HCT116 (cell line): Measurements from ENCODE around the gene LSM6. TPM values are rescaled to one million over a fixed set of nuclear protein-coding genes. Genes with fewer than 3 reads are reported as not detected.

Experiments
- ATAC-seq: fragments of 200-7000 bp; cut with Tn5 transposase; 2 replicates; pipeline ENCODE4 v1.9.1; 2020; ENCODE audit warnings: mild to moderate bottlenecking, moderate library complexity
- Bru-seq: library from RNA; stranded (reverse); fragments of 400-500 nt; gene quantifications from one replicate; lab custom pipeline; 2021; lab: Mats Ljungman, UMichigan
- BruChase-seq, 2 experiments: library from RNA; stranded (reverse); fragments of 400-500 nt; gene quantifications; one replicate each; lab custom pipeline; 2021; lab: Mats Ljungman, UMichigan
- BruUV-seq: library from RNA; stranded (reverse); fragments of 400-500 nt; replicated peaks from 2 replicates; lab custom pipeline; 2021; lab: Mats Ljungman, UMichigan
- CTCF ChIA-PET: fragments of 300-600 bp; sonication (Branson Sonifier 250); formaldehyde crosslinking; loops from one replicate; lab custom pipeline; 2021; ENCODE audit warnings: antibody characterized with exemption; lab: Charles Lee
- POLR2A ChIA-PET: fragments of 300-600, 350-600 bp; sonication (Branson Sonifier 250); formaldehyde crosslinking; loops from one replicate; lab custom pipeline; 2021; ENCODE audit warnings: antibody characterized with exemption; lab: Charles Lee
- RAD21 ChIA-PET, 2 experiments: fragments of 300-600 bp; sonication (Branson Sonifier 250); formaldehyde crosslinking; loops; one replicate each; lab custom pipeline; 2023; ENCODE audit warnings: low total read pairs in 2 of 2; ENCODE audit not compliant: uncharacterized antibody in 2 of 2, unreplicated experiment in 2 of 2, low non-redundant PET in 1 of 2; lab: Charles Lee
- DNase-seq: peaks from one replicate; pipeline ENCODE4 v3.0.0-alpha.2; 2010; ENCODE audit warnings: low read depth, low spot score
- H2AFZ ChIP-seq: fragments of 200-600 bp; shearing (Covaris generic), sonication (generic); 2 replicates; pipeline ENCODE4 v1.6.1; 2017; ENCODE audit warnings: low read depth, mixed run types, mixed read lengths, antibody characterized with exemption, low read length; ENCODE audit not compliant: poor library complexity, severe bottlenecking
- H3K27ac ChIP-seq: 2 replicates; pipeline ENCODE4 v1.5.1; 2012; ENCODE audit warnings: low read depth, low read length
- H3K27me3 ChIP-seq: fragments of 200-600 bp; sonication (generic); 2 replicates; pipeline ENCODE4 v1.6.1; 2016; ENCODE audit warnings: mixed run types, low read length, mixed read lengths; ENCODE audit not compliant: insufficient read depth
- H3K36me3 ChIP-seq, 2 experiments: fragments of 200-500 bp in 1 of 2; fragments of 200-600 bp in 1 of 2; sonication (Bioruptor generic) in 1 of 2; sonication (generic) in 1 of 2; 2 replicates each; pipeline versions ENCODE4 v1.5.1 to v1.6.1; 2014 to 2016; ENCODE audit warnings: low read length in 2 of 2, inconsistent platforms in 1 of 2, mixed read lengths in 1 of 2, mixed run types in 1 of 2; ENCODE audit not compliant: insufficient read depth in 2 of 2, control insufficient read depth in 1 of 2
- H3K4me1 ChIP-seq, 2 experiments: fragments of 200-600 bp in 1 of 2; sonication (generic) in 1 of 2; 2 replicates each; pipeline versions ENCODE4 v1.5.1 to v1.6.1; 2012 to 2017; ENCODE audit warnings: low read length in 2 of 2, inconsistent platforms in 1 of 2, mild to moderate bottlenecking in 1 of 2, mixed read lengths in 1 of 2, mixed run types in 1 of 2, moderate library complexity in 1 of 2; ENCODE audit not compliant: insufficient read depth in 2 of 2, control insufficient read depth in 1 of 2
- H3K4me2 ChIP-seq: fragments of 200-600 bp; sonication (generic); 2 replicates; pipeline ENCODE4 v1.6.1; 2017; ENCODE audit warnings: mixed run types, low read length, mixed read lengths
- H3K4me3 ChIP-seq, 2 experiments: fragments of 200-600 bp in 1 of 2; sonication (generic) in 1 of 2; replicated peaks in 1 of 2; 2 replicates each; pipeline ENCODE4 v1.5.1; 2011 to 2016; ENCODE audit warnings: low read length in 2 of 2, control low read depth in 1 of 2, low read depth in 1 of 2, mild to moderate bottlenecking in 1 of 2, mixed read lengths in 1 of 2, mixed run types in 1 of 2
- H3K79me2 ChIP-seq: fragments of 200-600 bp; sonication (generic); 2 replicates; pipeline ENCODE4 v1.6.1; 2017; ENCODE audit warnings: mild to moderate bottlenecking, mixed run types, low read length, moderate library complexity, mixed read lengths; ENCODE audit not compliant: insufficient read depth
- H3K9ac ChIP-seq: fragments of 200-600 bp; sonication (generic); 2 replicates; pipeline ENCODE4 v1.6.1; 2016; ENCODE audit warnings: low read length, mixed read lengths
- H3K9me2 ChIP-seq: fragments of 200-600 bp; sonication (generic), shearing (Covaris generic); 2 replicates; pipeline ENCODE4 v1.6.1; 2017; ENCODE audit warnings: mixed run types, mild to moderate bottlenecking, moderate library complexity; ENCODE audit not compliant: insufficient read depth
- H3K9me3 ChIP-seq, 2 experiments: fragments of 200-500 bp in 1 of 2; fragments of 200-600 bp in 1 of 2; sonication (Bioruptor generic) in 1 of 2; sonication (generic) in 1 of 2; 2 replicates each; pipeline ENCODE4 v1.6.1; 2014 to 2017; ENCODE audit warnings: low read length in 2 of 2, mixed read lengths in 2 of 2, inconsistent platforms in 1 of 2, low read depth in 1 of 2, mild to moderate bottlenecking in 1 of 2, mixed run types in 1 of 2, moderate library complexity in 1 of 2; ENCODE audit not compliant: control insufficient read depth in 1 of 2, insufficient read depth in 1 of 2
- H4K20me1 ChIP-seq: fragments of 200-600 bp; sonication (generic), shearing (Covaris generic); 2 replicates; pipeline ENCODE4 v1.6.1; 2017; ENCODE audit warnings: mixed run types, mild to moderate bottlenecking, moderate library complexity; ENCODE audit not compliant: insufficient read depth
- CBX3 ChIP-seq: IDR thresholded peaks from 2 replicates; pipeline ENCODE4 v1.6.1; 2012; ENCODE audit warnings: low read depth
- EGR1 ChIP-seq: IDR thresholded peaks from 2 replicates; pipeline ENCODE4 v1.6.1; 2012; ENCODE audit warnings: low read depth
- ELF1 ChIP-seq: IDR thresholded peaks from 2 replicates; pipeline ENCODE4 v1.6.1; 2012; ENCODE audit warnings: low read depth, borderline replicate concordance
- EZH2phosphoT487 ChIP-seq: fragments of 200-600 bp; IDR thresholded peaks from 2 replicates; pipeline ENCODE4 v1.6.1; 2018; ENCODE audit warnings: antibody characterized with exemption, borderline replicate concordance
- FOSL1 ChIP-seq: IDR thresholded peaks from 2 replicates; pipeline ENCODE4 v1.6.1; 2012; ENCODE audit warnings: low read depth
- JUND ChIP-seq: IDR thresholded peaks from 2 replicates; pipeline ENCODE4 v1.6.1; 2012
- POLR2A ChIP-seq: IDR thresholded peaks from 2 replicates; pipeline ENCODE4 v1.7.0; 2011; ENCODE audit warnings: borderline replicate concordance; ENCODE audit not compliant: insufficient read depth, insufficient read length; ENCODE audit errors: extremely low read depth
- SIN3A ChIP-seq: IDR thresholded peaks from 2 replicates; pipeline ENCODE4 v1.6.1; 2012; ENCODE audit warnings: low read depth
- SRF ChIP-seq: IDR thresholded peaks from 2 replicates; pipeline ENCODE4 v1.6.1; 2012; ENCODE audit warnings: low read depth
- TCF7L2 ChIP-seq: IDR thresholded peaks from 2 replicates; pipeline ENCODE4 v1.7.0; 2011; ENCODE audit warnings: borderline replicate concordance, inconsistent platforms; ENCODE audit not compliant: insufficient read depth, insufficient read length; ENCODE audit errors: extremely low read depth
- YY1 ChIP-seq: IDR thresholded peaks from 2 replicates; pipeline ENCODE4 v1.6.1; 2011; ENCODE audit warnings: low read length, low read depth, moderate library complexity, mild to moderate bottlenecking; ENCODE audit not compliant: insufficient replicate concordance; ENCODE audit errors: extremely low read depth
- ZFX ChIP-seq: fragments of 450-650 bp; IDR thresholded peaks from 2 replicates; pipeline ENCODE4 v1.6.1; 2017
- intact Hi-C: fragments of 100-400 bp; cut with micrococcal nuclease; formaldehyde crosslinking; loops from 2 replicates; pipeline ENCODE4 v1.10.0; 2022
- long read RNA-seq: library from polyadenylated mRNA; unstranded; transcript quantifications from one replicate; pipeline ENCODE4 v2.0.0, GENCODE V29; 2021; ENCODE audit not compliant: unreplicated experiment
- polyA plus RNA-seq: library from polyadenylated mRNA; unstranded; fragments of >200 nt; gene quantifications from 2 replicates; pipeline ENCODE4 v1.2.1, GENCODE V29; 2012; ENCODE audit warnings: missing spikeins
- total RNA-seq: library from RNA; stranded (reverse); gene quantifications from one replicate; pipeline ENCODE4 v1.2.1, GENCODE V29; 2021; ENCODE audit not compliant: unreplicated experiment
- TF ChIP-seq, protein P1 (sequence below): IDR thresholded peaks from 2 replicates; pipeline ENCODE4 v1.6.1; 2012
- TF ChIP-seq, protein P2 (sequence below): IDR thresholded peaks from 2 replicates; pipeline ENCODE4 v1.6.1; 2012; ENCODE audit warnings: low read depth
- TF ChIP-seq, protein P3 (sequence below), 3 experiments: fragments of 200-600 bp in 1 of 3; sonication (generic) in 1 of 3; IDR thresholded peaks in 2 of 3; conservative IDR thresholded peaks in 1 of 3; 2 replicates each; pipeline ENCODE4 v1.5.1; 2012 to 2017; ENCODE audit warnings: low read depth in 2 of 3, low read length in 2 of 3, antibody characterized with exemption in 1 of 3, borderline replicate concordance in 1 of 3, control low read depth in 1 of 3, mild to moderate bottlenecking in 1 of 3, mixed read lengths in 1 of 3, mixed run types in 1 of 3, moderate library complexity in 1 of 3; ENCODE audit not compliant: insufficient read depth in 1 of 3
- TF ChIP-seq, protein P4 (sequence below): IDR thresholded peaks from 2 replicates; pipeline ENCODE4 v1.6.1; 2011; ENCODE audit warnings: mild to moderate bottlenecking, low read length, moderate library complexity; ENCODE audit not compliant: insufficient replicate concordance; ENCODE audit errors: extremely low read depth

LSM6 gene
- total RNA-seq (57.4 TPM), Bru-seq, nascent RNA (percentile 93 among the genes with signal in this experiment), BruChase-seq, experiment 1, labeled RNA remaining after a 6-hour chase (percentile 81 among the genes with signal in this experiment), BruChase-seq, experiment 2, labeled RNA remaining after a 2-hour chase (percentile 79 among the genes with signal in this experiment)
- 28.3 and 43.5 TPM in 2 replicates for polyA plus RNA-seq
- long read RNA-seq, transcript LSM6-201 (4 exons, 2,259 nt), result major isoform, 27 of 59 reads
- long read RNA-seq, partial matches to known transcripts, result 28 of 59 reads
- long read RNA-seq, other reads (novel, unspliced or antisense), result 2 of 59 reads

DNA sequence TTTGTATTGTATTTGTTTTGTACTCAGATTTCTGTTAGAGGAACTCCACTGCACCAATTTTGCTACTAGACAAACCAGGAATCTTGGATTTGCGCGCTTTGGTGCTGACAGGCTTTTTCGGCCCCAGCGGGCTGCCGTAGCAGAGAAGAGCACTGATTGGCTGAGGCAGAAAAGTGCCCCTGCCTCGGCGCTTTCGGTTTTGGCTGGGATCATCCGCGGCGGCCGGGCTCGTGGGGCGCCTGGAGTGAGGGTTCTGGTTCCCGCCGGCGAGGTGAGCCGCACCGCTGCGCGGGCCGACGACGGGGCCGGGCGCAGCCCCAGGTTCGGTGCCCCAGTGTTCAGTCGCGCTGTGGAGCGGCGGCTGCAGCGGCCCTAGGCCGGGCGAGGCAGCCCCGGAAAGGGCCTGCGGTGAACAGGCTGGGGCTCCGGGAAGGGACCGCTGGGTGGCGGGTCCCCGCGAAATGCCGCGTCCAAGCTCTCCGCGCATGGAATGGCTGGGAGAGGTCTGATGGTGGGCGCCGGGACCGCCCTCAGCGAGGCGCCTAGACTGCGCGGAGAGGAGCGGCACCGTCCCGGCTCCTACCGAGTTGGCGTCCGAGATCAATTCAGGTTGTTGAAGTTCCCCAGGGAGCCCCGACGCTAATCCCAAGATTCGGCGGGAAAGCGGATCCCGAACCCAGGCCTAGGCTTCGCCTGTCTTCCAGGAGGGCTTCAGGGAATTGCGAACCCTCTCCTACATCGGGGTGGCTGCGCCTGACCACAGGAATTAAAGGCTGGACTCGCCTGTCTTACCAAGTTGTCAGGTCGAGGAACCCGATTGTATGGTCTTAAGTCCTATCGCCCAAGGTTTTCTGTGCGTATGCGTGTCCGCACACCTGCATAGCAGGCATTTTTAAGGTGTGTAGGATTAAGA, at the start of gene LSM6:
TSS of gene LSM6 (plus strand) at position 178 of the 913 bp plus-strand sequence. CDS start 7,204 bp downstream, outside the sequence.
- peaks cover 53% of the 10 kb centered on the region for H3K79me2 ChIP-seq
- H3K4me3 ChIP-seq, result peak within 1 kb of the TSS; percentile 86 to 89
- intact Hi-C loops, result loop anchor here (1.0 kb wide), 1 partner anchor 16 kb away; no protein-coding TSS in a partner anchor
- H3K27me3 ChIP-seq, result no peaks in the 10 kb centered on the region
- no peaks in the 10 kb centered on the region for H3K9me2 ChIP-seq
- 0 out of 2 replicates have a peak, but pooled peaks cover 5% of the 10 kb centered on the region for H4K20me1 ChIP-seq
- H3K27ac ChIP-seq, result peak within 1 kb of the TSS; percentile 79
- peaks cover 3 to 17% of the 10 kb centered on the region in 2 experiments; a peak in 3 of 4 replicates for H3K4me1 ChIP-seq
- no peaks in the 10 kb centered on the region for H3K36me3 ChIP-seq
- ATAC-seq (peak; percentile 92), DNase-seq (peak; percentile 67)
- H3K4me2 ChIP-seq, result peak within 1 kb of the TSS; percentile 87
- BruUV-seq, result no TSS peak
- H3K9ac ChIP-seq, result peak within 1 kb of the TSS; percentile 90
- ChIA-PET POLR2A (no interaction called here), RAD21 (no interaction called here), CTCF (no interaction called here)
- H2AFZ ChIP-seq, result peak within 1 kb of the TSS; percentile 99
- H3K9me3 ChIP-seq, result no peaks in the 10 kb centered on the region
- TF ChIP-seq ZFX (peak; percentile 95), CBX3 (peak; percentile 90), POLR2A (no peak), YY1 (peak; percentile 68), SRF (peak; percentile 11; the same call in 1 of the 2 replicates), SIN3A (peak; percentile 67), ELF1 (no peak; the same call in 1 of the 2 replicates), JUND (no peak), EGR1 (no peak), TCF7L2 (no peak), FOSL1 (no peak), EZH2phosphoT487 (no peak)
- TF ChIP-seq, protein P1, sequence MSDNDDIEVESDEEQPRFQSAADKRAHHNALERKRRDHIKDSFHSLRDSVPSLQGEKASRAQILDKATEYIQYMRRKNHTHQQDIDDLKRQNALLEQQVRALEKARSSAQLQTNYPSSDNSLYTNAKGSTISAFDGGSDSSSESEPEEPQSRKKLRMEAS, result peak; percentile 71
- TF ChIP-seq, protein P2, sequence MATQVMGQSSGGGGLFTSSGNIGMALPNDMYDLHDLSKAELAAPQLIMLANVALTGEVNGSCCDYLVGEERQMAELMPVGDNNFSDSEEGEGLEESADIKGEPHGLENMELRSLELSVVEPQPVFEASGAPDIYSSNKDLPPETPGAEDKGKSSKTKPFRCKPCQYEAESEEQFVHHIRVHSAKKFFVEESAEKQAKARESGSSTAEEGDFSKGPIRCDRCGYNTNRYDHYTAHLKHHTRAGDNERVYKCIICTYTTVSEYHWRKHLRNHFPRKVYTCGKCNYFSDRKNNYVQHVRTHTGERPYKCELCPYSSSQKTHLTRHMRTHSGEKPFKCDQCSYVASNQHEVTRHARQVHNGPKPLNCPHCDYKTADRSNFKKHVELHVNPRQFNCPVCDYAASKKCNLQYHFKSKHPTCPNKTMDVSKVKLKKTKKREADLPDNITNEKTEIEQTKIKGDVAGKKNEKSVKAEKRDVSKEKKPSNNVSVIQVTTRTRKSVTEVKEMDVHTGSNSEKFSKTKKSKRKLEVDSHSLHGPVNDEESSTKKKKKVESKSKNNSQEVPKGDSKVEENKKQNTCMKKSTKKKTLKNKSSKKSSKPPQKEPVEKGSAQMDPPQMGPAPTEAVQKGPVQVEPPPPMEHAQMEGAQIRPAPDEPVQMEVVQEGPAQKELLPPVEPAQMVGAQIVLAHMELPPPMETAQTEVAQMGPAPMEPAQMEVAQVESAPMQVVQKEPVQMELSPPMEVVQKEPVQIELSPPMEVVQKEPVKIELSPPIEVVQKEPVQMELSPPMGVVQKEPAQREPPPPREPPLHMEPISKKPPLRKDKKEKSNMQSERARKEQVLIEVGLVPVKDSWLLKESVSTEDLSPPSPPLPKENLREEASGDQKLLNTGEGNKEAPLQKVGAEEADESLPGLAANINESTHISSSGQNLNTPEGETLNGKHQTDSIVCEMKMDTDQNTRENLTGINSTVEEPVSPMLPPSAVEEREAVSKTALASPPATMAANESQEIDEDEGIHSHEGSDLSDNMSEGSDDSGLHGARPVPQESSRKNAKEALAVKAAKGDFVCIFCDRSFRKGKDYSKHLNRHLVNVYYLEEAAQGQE, result no peak
- TF ChIP-seq, protein P3, sequence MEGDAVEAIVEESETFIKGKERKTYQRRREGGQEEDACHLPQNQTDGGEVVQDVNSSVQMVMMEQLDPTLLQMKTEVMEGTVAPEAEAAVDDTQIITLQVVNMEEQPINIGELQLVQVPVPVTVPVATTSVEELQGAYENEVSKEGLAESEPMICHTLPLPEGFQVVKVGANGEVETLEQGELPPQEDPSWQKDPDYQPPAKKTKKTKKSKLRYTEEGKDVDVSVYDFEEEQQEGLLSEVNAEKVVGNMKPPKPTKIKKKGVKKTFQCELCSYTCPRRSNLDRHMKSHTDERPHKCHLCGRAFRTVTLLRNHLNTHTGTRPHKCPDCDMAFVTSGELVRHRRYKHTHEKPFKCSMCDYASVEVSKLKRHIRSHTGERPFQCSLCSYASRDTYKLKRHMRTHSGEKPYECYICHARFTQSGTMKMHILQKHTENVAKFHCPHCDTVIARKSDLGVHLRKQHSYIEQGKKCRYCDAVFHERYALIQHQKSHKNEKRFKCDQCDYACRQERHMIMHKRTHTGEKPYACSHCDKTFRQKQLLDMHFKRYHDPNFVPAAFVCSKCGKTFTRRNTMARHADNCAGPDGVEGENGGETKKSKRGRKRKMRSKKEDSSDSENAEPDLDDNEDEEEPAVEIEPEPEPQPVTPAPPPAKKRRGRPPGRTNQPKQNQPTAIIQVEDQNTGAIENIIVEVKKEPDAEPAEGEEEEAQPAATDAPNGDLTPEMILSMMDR (IDR thresholded peaks at IDR 0.05 in 2 of 3, conservative IDR thresholded peaks at IDR 0.05 in 1 of 3; ENCODE audit: borderline replicate concordance in 1 of 3, insufficient read depth in 1 of 3, low read depth in 2 of 3, low read length in 2 of 3), result no peak
- TF ChIP-seq, protein P4, sequence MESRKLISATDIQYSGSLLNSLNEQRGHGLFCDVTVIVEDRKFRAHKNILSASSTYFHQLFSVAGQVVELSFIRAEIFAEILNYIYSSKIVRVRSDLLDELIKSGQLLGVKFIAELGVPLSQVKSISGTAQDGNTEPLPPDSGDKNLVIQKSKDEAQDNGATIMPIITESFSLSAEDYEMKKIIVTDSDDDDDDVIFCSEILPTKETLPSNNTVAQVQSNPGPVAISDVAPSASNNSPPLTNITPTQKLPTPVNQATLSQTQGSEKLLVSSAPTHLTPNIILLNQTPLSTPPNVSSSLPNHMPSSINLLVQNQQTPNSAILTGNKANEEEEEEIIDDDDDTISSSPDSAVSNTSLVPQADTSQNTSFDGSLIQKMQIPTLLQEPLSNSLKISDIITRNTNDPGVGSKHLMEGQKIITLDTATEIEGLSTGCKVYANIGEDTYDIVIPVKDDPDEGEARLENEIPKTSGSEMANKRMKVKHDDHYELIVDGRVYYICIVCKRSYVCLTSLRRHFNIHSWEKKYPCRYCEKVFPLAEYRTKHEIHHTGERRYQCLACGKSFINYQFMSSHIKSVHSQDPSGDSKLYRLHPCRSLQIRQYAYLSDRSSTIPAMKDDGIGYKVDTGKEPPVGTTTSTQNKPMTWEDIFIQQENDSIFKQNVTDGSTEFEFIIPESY, result peak; percentile 76
